Activated T-cell treated with anti-CD3 and anti-CD28 coated beads, Interleukin-2, amount 50 U/mL, for 48 hours (primary cell): Measurements from ENCODE around the gene TNFRSF6B.

ENCODE experiments used
- DNase-seq, 2 experiments: peaks; one replicate each; pipeline ENCODE4 v3.0.0-alpha.2; 2020

The TNFRSF6B gene

GRCh38 chr20:63686492-63687321, 9.7 kb upstream of the TNFRSF6B start:
- peak; percentile 60 to 66 for DNase-seq

DNA sequence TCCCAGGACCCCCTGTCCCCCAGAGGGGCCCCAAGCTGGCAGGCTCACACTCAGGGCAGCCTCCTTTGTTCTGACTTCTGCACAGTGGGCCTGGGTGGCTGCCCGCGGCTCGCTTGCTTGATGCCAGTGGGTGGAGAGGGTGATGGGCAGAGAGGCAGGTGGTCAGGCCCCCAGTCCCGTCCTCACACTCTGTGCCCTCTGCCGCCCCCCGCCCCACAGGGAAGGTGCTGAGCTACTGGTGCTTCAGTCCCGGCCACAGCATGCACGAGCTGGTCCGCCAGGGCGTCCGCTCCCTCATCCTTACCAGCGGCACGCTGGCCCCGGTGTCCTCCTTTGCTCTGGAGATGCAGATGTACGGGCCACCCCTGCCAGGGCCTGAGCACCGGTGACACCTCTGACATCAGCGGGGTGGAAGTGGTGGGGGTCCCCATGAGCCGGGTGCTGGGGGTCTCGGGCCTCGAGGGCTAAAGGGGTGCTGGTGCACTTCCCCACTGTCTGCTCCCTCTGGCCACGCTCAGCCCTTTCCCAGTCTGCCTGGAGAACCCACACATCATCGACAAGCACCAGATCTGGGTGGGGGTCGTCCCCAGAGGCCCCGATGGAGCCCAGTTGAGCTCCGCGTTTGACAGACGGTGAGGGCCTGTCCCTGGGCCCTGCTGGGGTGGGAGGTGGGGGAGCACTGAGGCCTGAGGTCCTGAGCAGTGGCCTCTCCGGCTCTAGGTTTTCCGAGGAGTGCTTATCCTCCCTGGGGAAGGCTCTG, 8.9 kb upstream of the TNFRSF6B start:
- DNase-seq, result no peak

GRCh38 chr20:63688228-63689045, 8.0 kb upstream of the TNFRSF6B start:
- DNase-seq, result no peak

DNA sequence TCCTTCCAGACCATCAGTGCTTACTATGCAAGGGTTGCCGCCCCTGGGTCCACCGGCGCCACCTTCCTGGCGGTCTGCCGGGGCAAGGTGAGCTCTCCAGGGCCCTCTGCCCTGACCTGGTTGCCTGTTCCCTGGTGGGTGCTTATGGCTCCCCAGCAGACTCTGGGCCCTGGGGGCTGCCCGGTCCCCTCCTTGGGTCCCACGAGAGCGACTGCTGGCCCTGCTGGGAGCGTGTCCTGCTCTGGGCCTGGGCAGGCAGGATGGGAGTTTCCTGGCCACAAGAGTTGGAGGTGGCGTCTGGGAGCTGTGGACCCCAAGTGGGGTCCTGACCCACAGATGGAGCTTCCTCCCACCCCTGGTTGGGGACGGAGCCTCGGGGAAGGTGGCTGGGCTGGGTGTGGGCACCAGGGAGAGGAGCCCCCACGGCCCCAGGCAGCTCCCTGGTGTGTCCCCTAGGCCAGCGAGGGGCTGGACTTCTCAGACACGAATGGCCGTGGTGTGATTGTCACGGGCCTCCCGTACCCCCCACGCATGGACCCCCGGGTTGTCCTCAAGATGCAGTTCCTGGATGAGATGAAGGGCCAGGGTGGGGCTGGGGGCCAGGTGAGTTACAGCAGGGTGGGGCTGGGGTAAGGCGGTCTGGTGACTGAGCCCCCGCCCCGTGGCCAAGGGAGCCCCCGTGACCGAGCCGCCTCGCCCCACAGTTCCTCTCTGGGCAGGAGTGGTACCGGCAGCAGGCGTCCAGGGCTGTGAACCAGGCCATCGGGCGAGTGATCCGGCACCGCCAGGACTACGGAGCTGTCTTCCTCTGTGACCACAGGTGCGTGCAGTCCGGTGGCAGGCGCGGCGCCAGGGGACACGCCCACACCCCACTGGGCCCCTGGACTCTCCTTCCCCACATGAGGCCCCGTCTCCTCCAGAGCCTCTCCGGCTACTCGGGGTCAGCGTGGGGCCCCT, 7.1 kb upstream of the TNFRSF6B start:
- DNase-seq, result no peak

DNA sequence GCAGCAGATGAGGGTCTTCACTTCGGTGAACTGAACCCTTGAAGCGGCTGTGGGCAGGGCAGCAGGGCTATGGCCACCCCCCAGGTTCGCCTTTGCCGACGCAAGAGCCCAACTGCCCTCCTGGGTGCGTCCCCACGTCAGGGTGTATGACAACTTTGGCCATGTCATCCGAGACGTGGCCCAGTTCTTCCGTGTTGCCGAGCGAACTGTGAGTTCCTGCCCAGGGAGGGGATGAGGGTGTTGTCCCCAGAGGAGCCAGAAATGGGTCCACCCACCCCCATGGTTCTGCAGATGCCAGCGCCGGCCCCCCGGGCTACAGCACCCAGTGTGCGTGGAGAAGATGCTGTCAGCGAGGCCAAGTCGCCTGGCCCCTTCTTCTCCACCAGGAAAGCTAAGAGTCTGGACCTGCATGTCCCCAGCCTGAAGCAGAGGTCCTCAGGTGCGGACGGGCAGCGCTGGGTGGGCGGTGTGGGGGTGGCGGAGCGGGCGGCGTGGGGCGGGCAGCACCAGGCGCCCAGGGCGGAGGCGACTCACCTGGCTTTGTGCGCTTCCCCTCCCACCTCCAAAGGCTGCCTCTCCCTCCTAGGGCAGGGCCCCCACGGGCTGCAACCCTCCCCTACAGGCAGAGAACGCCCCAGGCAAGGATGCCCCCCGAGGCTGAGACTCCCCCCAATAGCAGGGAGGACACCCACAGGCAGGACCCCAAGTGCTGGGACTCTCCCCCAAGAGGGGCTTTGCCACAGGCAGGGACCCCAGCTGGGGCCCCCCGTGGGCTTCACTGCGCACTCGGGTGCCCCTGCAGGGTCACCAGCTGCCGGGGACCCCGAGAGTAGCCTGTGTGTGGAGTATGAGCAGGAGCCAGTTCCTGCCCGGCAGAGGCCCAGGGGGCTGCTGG, 6.2 kb upstream of the TNFRSF6B start:
- DNase-seq, result no peak

GRCh38 chr20:63690898-63691710, 5.3 kb upstream of the TNFRSF6B start:
- DNase-seq, result no peak

GRCh38 chr20:63691711-63692435, 4.6 kb upstream of the TNFRSF6B start:
- no peak for DNase-seq

GRCh38 chr20:63692436-63693082, 3.9 kb upstream of the TNFRSF6B start:
- DNase-seq, result no peak

GRCh38 chr20:63693083-63693732, 3.2 kb upstream of the TNFRSF6B start:
- no peak for DNase-seq

- no peak for DNase-seq
These were observed 2.5 kb upstream of the TNFRSF6B start for GRCh38 chr20:63693733-63694583.

DNA sequence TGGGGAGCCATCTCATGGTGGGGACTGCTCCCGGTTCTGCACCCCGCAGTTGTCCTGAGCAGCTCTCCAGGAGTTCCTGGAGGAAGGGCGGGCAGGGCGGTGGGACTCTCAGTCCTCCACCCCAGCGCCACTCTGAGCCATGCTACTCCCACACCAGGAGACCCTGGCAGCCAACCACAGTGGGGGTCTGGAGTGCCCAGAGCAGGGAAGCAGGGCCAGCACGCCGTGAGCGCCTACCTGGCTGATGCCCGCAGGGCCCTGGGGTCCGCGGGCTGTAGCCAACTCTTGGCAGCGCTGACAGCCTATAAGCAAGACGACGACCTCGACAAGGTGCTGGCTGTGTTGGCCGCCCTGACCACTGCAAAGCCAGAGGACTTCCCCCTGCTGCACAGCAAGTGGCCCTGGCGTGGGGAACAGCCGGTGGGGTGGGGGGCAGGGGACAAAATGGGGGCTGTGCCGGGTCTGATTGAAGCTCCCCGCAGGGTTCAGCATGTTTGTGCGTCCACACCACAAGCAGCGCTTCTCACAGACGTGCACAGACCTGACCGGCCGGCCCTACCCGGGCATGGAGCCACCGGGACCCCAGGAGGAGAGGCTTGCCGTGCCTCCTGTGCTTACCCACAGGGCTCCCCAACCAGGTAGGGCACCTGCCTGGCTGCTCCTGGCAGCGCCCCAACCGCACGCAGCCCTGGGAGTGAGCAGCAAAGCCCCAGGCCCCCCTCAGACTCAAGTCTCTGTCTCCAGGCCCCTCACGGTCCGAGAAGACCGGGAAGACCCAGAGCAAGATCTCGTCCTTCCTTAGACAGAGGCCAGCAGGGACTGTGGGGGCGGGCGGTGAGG, 1.6 kb upstream of the TNFRSF6B start:
- DNase-seq, result peak in 1 of 2 experiments; percentile 20

GRCh38 chr20:63695424-63696305, 787 bp upstream of the TNFRSF6B start:
- peak in 1 of 2 experiments; percentile 27 for DNase-seq

DNA sequence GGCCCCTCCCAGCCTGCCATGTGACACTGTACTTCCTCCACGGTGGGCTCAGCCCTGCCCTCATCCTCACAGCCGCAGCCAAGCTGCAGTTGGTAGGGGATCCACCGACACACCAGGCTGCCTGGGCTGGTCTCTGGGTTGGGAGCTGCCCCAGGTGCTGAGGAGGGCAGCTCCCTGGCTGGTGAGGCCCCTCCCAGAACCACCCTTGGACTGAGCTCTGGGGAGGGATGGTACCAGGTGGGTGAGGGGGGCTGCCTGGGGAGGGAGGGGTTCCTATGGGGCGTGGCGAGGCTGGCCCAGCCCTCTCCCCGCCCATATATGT, 185 bp upstream of the TNFRSF6B start:
- peak in 1 of 2 experiments; percentile 50 for DNase-seq

DNA sequence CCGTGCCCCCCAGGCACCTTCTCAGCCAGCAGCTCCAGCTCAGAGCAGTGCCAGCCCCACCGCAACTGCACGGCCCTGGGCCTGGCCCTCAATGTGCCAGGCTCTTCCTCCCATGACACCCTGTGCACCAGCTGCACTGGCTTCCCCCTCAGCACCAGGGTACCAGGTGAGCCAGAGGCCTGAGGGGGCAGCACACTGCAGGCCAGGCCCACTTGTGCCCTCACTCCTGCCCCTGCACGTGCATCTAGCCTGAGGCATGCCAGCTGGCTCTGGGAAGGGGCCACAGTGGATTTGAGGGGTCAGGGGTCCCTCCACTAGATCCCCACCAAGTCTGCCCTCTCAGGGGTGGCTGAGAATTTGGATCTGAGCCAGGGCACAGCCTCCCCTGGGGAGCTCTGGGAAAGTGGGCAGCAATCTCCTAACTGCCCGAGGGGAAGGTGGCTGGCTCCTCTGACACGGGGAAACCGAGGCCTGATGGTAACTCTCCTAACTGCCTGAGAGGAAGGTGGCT, 960 bp downstream of the TNFRSF6B start:
- DNase-seq, result peak in 1 of 2 experiments; percentile 34
